ENCODE results near the gene ZSCAN20.

Gene ZSCAN20

GRCh38 chr1:33433509-33434362 is 38.7 kb upstream of the ZSCAN20 start:
- Histone ChIP-seq H4K20me1 (ENCODE audit: insufficient read depth, low read length, poor library complexity, severe bottlenecking) (no peaks in the 10 kb centered on the region), H3K9ac (ENCODE audit: low read depth, low read length, poor library complexity, severe bottlenecking) (no peak overlapping the region), H2AFZ (ENCODE audit: low read length) (no peak overlapping the region), H3K4me1 (ENCODE audit: insufficient read depth, low read length, poor library complexity, severe bottlenecking) (peaks cover 5% of the 10 kb centered on the region), H3F3A (ENCODE audit: low read depth) (no peaks in the 10 kb centered on the region), H3K79me2 (ENCODE audit: insufficient read depth, low read length) (no peaks in the 10 kb centered on the region), H3K9me3 (ENCODE audit: insufficient read depth, low read depth, low read length) (no peaks in the 10 kb centered on the region), H3K27me3 (ENCODE audit: insufficient read depth, low read length, poor library complexity, severe bottlenecking) (peaks cover 7% of the 10 kb centered on the region), H3K4me2 (ENCODE audit: low read depth, low read length, poor library complexity, severe bottlenecking) (no peak overlapping the region), H3K9me2 (replicated peaks; ENCODE audit: low read depth, low read length) (no peaks in the 10 kb centered on the region), H3K4me3 (ENCODE audit: low read length, poor library complexity, severe bottlenecking) (no peak overlapping the region), H3K36me3 (ENCODE audit: insufficient read depth, low read length) (no peaks in the 10 kb centered on the region)
- no peak for TF ChIP-seq CTCF (conservative IDR thresholded peaks at IDR 0.05; ENCODE audit: low read length)
- TF ChIP-seq EZH2phosphoT487 (IDR thresholded peaks at IDR 0.05; ENCODE audit: borderline replicate concordance) = no peak

GRCh38 chr1:33434363-33434750 is 38.1 kb upstream of the ZSCAN20 start:
- H3K4me2 ChIP-seq (ENCODE audit: low read depth, low read length, poor library complexity, severe bottlenecking) = no peak overlapping the region

GRCh38 chr1:33435096-33435820 is 37.2 kb upstream of the ZSCAN20 start:
- no peak for TF ChIP-seq CTCF (conservative IDR thresholded peaks at IDR 0.05; ENCODE audit: low read length)
- TF ChIP-seq EZH2phosphoT487 (IDR thresholded peaks at IDR 0.05; ENCODE audit: borderline replicate concordance) = no peak
- H3K4me2 ChIP-seq (ENCODE audit: low read depth, low read length, poor library complexity, severe bottlenecking) = no peak overlapping the region

More at GRCh38 chr1:33434363-33434750, 38.1 kb upstream of the ZSCAN20 start:
- Histone ChIP-seq H3K79me2 (ENCODE audit: insufficient read depth, low read length) (no peaks in the 10 kb centered on the region), H3K36me3 (ENCODE audit: insufficient read depth, low read length) (no peaks in the 10 kb centered on the region), H3K4me1 (ENCODE audit: insufficient read depth, low read length, poor library complexity, severe bottlenecking) (peaks cover 5% of the 10 kb centered on the region), H3K4me3 (ENCODE audit: low read length, poor library complexity, severe bottlenecking) (no peak overlapping the region), H3K9ac (ENCODE audit: low read depth, low read length, poor library complexity, severe bottlenecking) (no peak overlapping the region), H4K20me1 (ENCODE audit: insufficient read depth, low read length, poor library complexity, severe bottlenecking) (no peaks in the 10 kb centered on the region), H3F3A (ENCODE audit: low read depth) (no peaks in the 10 kb centered on the region), H3K9me2 (replicated peaks; ENCODE audit: low read depth, low read length) (no peaks in the 10 kb centered on the region), H2AFZ (ENCODE audit: low read length) (no peak overlapping the region), H3K9me3 (ENCODE audit: insufficient read depth, low read depth, low read length) (no peaks in the 10 kb centered on the region), H3K27me3 (ENCODE audit: insufficient read depth, low read length, poor library complexity, severe bottlenecking) (peaks cover 7% of the 10 kb centered on the region)
- TF ChIP-seq EZH2phosphoT487 (IDR thresholded peaks at IDR 0.05; ENCODE audit: borderline replicate concordance) (no peak), CTCF (conservative IDR thresholded peaks at IDR 0.05; ENCODE audit: low read length) (no peak)

More at GRCh38 chr1:33435096-33435820, 37.2 kb upstream of the ZSCAN20 start:
- Histone ChIP-seq H3K27me3 (ENCODE audit: insufficient read depth, low read length, poor library complexity, severe bottlenecking) (peaks cover 2% of the 10 kb centered on the region), H3K4me1 (ENCODE audit: insufficient read depth, low read length, poor library complexity, severe bottlenecking) (peaks cover 5% of the 10 kb centered on the region), H3K79me2 (ENCODE audit: insufficient read depth, low read length) (no peaks in the 10 kb centered on the region), H4K20me1 (ENCODE audit: insufficient read depth, low read length, poor library complexity, severe bottlenecking) (no peaks in the 10 kb centered on the region), H3K9me2 (replicated peaks; ENCODE audit: low read depth, low read length) (no peaks in the 10 kb centered on the region), H3K9me3 (ENCODE audit: insufficient read depth, low read depth, low read length) (no peaks in the 10 kb centered on the region), H3K9ac (ENCODE audit: low read depth, low read length, poor library complexity, severe bottlenecking) (no peak overlapping the region), H3K36me3 (ENCODE audit: insufficient read depth, low read length) (no peaks in the 10 kb centered on the region), H3F3A (ENCODE audit: low read depth) (no peaks in the 10 kb centered on the region), H3K4me3 (ENCODE audit: low read length, poor library complexity, severe bottlenecking) (no peak overlapping the region), H2AFZ (ENCODE audit: low read length) (no peak overlapping the region)

Measured in Loucy (cell line).